ENCODE measurements around the gene OPN4. TPM values are rescaled to one million over a fixed set of nuclear protein-coding genes. Genes with fewer than 3 reads are reported as not detected.

OPN4 gene
- polyA plus RNA-seq, 2 of the 4 experiments (the other 2 are of a cell fraction): not detected

- TF ChIP-seq E2F6 (IDR thresholded peaks at IDR 0.05; ENCODE audit: borderline replicate concordance, low read depth) (peak; percentile 71; the same call in 1 of the 2 replicates), JUN (IDR thresholded peaks at IDR 0.05) (peak; percentile 70 to 78; a peak in 4 of 5 replicates), GATA3 (IDR thresholded peaks at IDR 0.05; ENCODE audit: borderline replicate concordance) (0 out of 2 replicates have a peak, but pooled peaks have one; percentile 15), MAFK (IDR thresholded peaks at IDR 0.05; ENCODE audit: partially characterized antibody) (no peak), HEYL (CRISPR knock-in tag; IDR thresholded peaks at IDR 0.05) (no peak), FOSL2 (IDR thresholded peaks at IDR 0.05) (no peak), FOSL2 (CRISPR knock-in tag; IDR thresholded peaks at IDR 0.05) (0 out of 2 replicates have a peak, but pooled peaks have one; percentile 23), POLR2A (IDR thresholded peaks at IDR 0.05; ENCODE audit: low read length) (peak; percentile 58), POLR2AphosphoS2 (conservative IDR thresholded peaks at IDR 0.05; ENCODE audit: low read length) (no peak), BCL3 (IDR thresholded peaks at IDR 0.05) (0 out of 3 replicates have a peak, but pooled peaks have one; percentile 55), HOXA7 (CRISPR knock-in tag; IDR thresholded peaks at IDR 0.05) (no peak), RAD21 (conservative IDR thresholded peaks at IDR 0.05 in 1 of 2, IDR thresholded peaks at IDR 0.05 in 1 of 2) (peak; percentile 55 to 86)
- TF ChIP-seq, protein P1, sequence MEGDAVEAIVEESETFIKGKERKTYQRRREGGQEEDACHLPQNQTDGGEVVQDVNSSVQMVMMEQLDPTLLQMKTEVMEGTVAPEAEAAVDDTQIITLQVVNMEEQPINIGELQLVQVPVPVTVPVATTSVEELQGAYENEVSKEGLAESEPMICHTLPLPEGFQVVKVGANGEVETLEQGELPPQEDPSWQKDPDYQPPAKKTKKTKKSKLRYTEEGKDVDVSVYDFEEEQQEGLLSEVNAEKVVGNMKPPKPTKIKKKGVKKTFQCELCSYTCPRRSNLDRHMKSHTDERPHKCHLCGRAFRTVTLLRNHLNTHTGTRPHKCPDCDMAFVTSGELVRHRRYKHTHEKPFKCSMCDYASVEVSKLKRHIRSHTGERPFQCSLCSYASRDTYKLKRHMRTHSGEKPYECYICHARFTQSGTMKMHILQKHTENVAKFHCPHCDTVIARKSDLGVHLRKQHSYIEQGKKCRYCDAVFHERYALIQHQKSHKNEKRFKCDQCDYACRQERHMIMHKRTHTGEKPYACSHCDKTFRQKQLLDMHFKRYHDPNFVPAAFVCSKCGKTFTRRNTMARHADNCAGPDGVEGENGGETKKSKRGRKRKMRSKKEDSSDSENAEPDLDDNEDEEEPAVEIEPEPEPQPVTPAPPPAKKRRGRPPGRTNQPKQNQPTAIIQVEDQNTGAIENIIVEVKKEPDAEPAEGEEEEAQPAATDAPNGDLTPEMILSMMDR (IDR thresholded peaks at IDR 0.05): peak; percentile 84
Observed at GRCh38 chr10:86710987-86711512, 56.7 kb downstream of the OPN4 start (continued).

- CTCF ChIA-PET: interaction anchor here (0.6 to 3.6 kb wide), 13 partner anchors 9 to 295 kb away, joined by 3 to 10 read pairs (median 4); no protein-coding TSS in a partner anchor
- POLR2A ChIA-PET: interaction anchor here (0.6 to 2.1 kb wide), 6 partner anchors 10 to 188 kb away, joined by 3 to 25 read pairs (median 3); partner anchors contain the start of gene BMPR1A
- peak; percentile 53 to 76 for DNase-seq (ENCODE audit: low read depth in 1 of 2, low spot score in 1 of 2)
- Histone ChIP-seq H3K9me3 (no peaks in the 10 kb centered on the region), H3K27ac (peak overlapping the region; percentile 96 to 100), H3K4me3 (peak overlapping the region; percentile 72), H3K4me2 (peak overlapping the region; percentile 80), H3K4me1 (peaks cover 11% of the 10 kb centered on the region; the same call in 2 of the 3 replicates)
- WGBS (ENCODE audit: missing lambda C conversion rate): 2% methylated on average over 39 of the region's 82 CpGs
- FAIRE-seq: no peak
- peak; percentile 63 to 68 for ATAC-seq
- TF ChIP-seq MAZ (IDR thresholded peaks at IDR 0.05; ENCODE audit: borderline replicate concordance, low read depth, low read length) (0 out of 2 replicates have a peak, but pooled peaks have one; percentile 7), JUN (IDR thresholded peaks at IDR 0.05) (peak in 1 of 2 experiments; percentile 49; a peak in 3 of 5 replicates), PHF8 (IDR thresholded peaks at IDR 0.05; ENCODE audit: borderline replicate concordance, low read depth) (peak; percentile 30; the same call in 1 of the 2 replicates), POLR2A (IDR thresholded peaks at IDR 0.05; ENCODE audit: low read length) (peak; percentile 28), RCOR1 (IDR thresholded peaks at IDR 0.05; ENCODE audit: low read depth, low read length) (no peak), E2F6 (IDR thresholded peaks at IDR 0.05; ENCODE audit: borderline replicate concordance, low read depth) (no peak)
Observed at GRCh38 chr10:86711513-86712316, 57.4 kb downstream of the OPN4 start.

GRCh38 chr10:86712317-86712707 is 58.0 kb downstream of the OPN4 start:
- ATAC-seq: no peak
- POLR2A ChIA-PET: interaction anchor here (0.6 to 2.1 kb wide), 5 partner anchors 10 to 187 kb away, joined by 3 to 25 read pairs (median 3); partner anchors contain the start of gene BMPR1A
- peaks cover 11% of the 10 kb centered on the region; the same call in 2 of the 3 replicates for H3K4me1 ChIP-seq
- no peak for FAIRE-seq
- peak overlapping the region; percentile 72 for H3K4me3 ChIP-seq
- H3K4me2 ChIP-seq: peak overlapping the region; percentile 80
- H3K9me3 ChIP-seq: no peaks in the 10 kb centered on the region
- CTCF ChIA-PET: interaction anchor here (0.8 to 3.6 kb wide), 12 partner anchors 9 to 295 kb away, joined by 3 to 10 read pairs (median 4); no protein-coding TSS in a partner anchor
- DNase-seq (ENCODE audit: low read depth in 1 of 2, low spot score in 1 of 2): no peak
- peak; percentile 83 for TF ChIP-seq KDM1A (IDR thresholded peaks at IDR 0.05; ENCODE audit: low read depth)
- TF ChIP-seq, protein P1 (IDR thresholded peaks at IDR 0.05): peak; percentile 4; the same call in 1 of the 3 replicates
- TF ChIP-seq NPAS2 (CRISPR knock-in tag; IDR thresholded peaks at IDR 0.05; ENCODE audit: borderline replicate concordance): no peak
- TF ChIP-seq E2F6 (IDR thresholded peaks at IDR 0.05; ENCODE audit: borderline replicate concordance, low read depth): no peak
- TF ChIP-seq ESRRA (IDR thresholded peaks at IDR 0.05; ENCODE audit: borderline replicate concordance, low read length): no peak
- TF ChIP-seq MAX (IDR thresholded peaks at IDR 0.05): no peak
- 73% methylated on average over 9 of the region's 9 CpGs for WGBS (ENCODE audit: missing lambda C conversion rate)
- H3K27ac ChIP-seq: peak overlapping the region; percentile 96 to 100

Data from A549 (cell line).